Ectodermal cell (in vitro differentiated cells): ENCODE data around the gene PRICKLE1.
"Not testable (repeated sequence)": the region's sequence is repeated elsewhere in the genome, so short reads cannot be mapped to it uniquely, and the experiment has no call there.

Source experiments
- H3K27ac ChIP-seq: 2 replicates; pipeline ENCODE4 v1.7.0; 2013; ENCODE audit warnings: mild to moderate bottlenecking, low read depth, low read length; ENCODE audit not compliant: insufficient read depth, poor library complexity, severe bottlenecking
- H3K27me3 ChIP-seq: 2 replicates; pipeline ENCODE4 v1.7.0; 2013; ENCODE audit warnings: mild to moderate bottlenecking, low read length; ENCODE audit not compliant: insufficient read depth, control insufficient read depth, poor library complexity, severe bottlenecking
- H3K36me3 ChIP-seq: one replicate; pipeline ENCODE4 v1.7.0; 2013; ENCODE audit warnings: low read length; ENCODE audit not compliant: control insufficient read depth, insufficient read depth
- H3K4me1 ChIP-seq: one replicate; pipeline ENCODE4 v1.7.0; 2013; ENCODE audit warnings: low read length; ENCODE audit not compliant: control insufficient read depth, insufficient read depth
- H3K4me3 ChIP-seq: 2 replicates; pipeline ENCODE4 v1.7.0; 2013; ENCODE audit warnings: low read depth, low read length, control low read depth; ENCODE audit not compliant: insufficient read depth
- H3K9me3 ChIP-seq: 2 replicates; pipeline ENCODE4 v1.7.0; 2013; ENCODE audit warnings: mild to moderate bottlenecking, low read length, moderate library complexity; ENCODE audit not compliant: control insufficient read depth
- WGBS, 2 experiments: methylation state at CpG; one replicate each; pipeline ENCODE4 v1.1.7; 2013; ENCODE audit warnings: missing lambda C conversion rate in 2 of 2; 5-methylcytosine and 5-hydroxymethylcytosine counted together

Gene PRICKLE1

GRCh38 chr12:42560977-42561376 lies 28.6 kb downstream of the PRICKLE1 start:
- H3K27ac ChIP-seq, result no peak overlapping the region
- H3K36me3 ChIP-seq, result no peaks in the 10 kb centered on the region
- no peaks in the 10 kb centered on the region for H3K27me3 ChIP-seq
- 100% methylated on average over 1 of the region's 1 CpG for WGBS, 2 experiments
- no peak overlapping the region for H3K4me3 ChIP-seq
- H3K9me3 ChIP-seq, result no peaks in the 10 kb centered on the region
- no peaks in the 10 kb centered on the region for H3K4me1 ChIP-seq

- H3K4me3 ChIP-seq, result no peak overlapping the region
- no peaks in the 10 kb centered on the region for H3K36me3 ChIP-seq
- no peaks in the 10 kb centered on the region for H3K4me1 ChIP-seq
- no peak overlapping the region for H3K27ac ChIP-seq
- H3K27me3 ChIP-seq, result peaks cover 12% of the 10 kb centered on the region
- H3K9me3 ChIP-seq, result no peaks in the 10 kb centered on the region
- 89 to 91% methylated on average over 3 of the region's 3 CpGs for WGBS, 2 experiments
Observed at GRCh38 chr12:42557586-42558172, 31.9 kb downstream of the PRICKLE1 start.

DNA sequence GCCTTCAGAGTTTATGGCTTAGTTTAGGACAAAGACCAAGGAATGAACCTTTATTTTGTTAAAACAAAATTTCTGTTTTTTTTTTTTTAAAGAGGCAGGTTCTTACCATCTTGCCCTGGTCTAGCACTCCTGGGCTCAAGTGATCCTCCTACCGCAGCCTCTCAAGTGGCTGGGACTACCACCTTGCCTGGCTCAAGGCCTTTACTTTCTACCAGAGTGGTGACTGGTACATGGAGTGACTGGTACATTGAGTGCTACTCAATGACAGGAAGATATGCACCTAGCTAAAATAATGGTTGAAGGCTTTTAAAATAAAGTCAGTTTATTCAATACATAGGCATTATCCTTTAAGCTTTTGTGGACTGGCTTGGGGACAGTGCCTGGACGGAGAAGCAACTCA lies 32.6 kb downstream of the PRICKLE1 start:
- H3K9me3 ChIP-seq, result no peaks in the 10 kb centered on the region
- 83 to 87% methylated on average over 2 of the region's 2 CpGs for WGBS, 2 experiments
- no peaks in the 10 kb centered on the region for H3K36me3 ChIP-seq
- no peak overlapping the region for H3K4me3 ChIP-seq
- no peaks in the 10 kb centered on the region for H3K4me1 ChIP-seq
- H3K27me3 ChIP-seq, result peaks cover 20% of the 10 kb centered on the region
- H3K27ac ChIP-seq, result no peak overlapping the region

- Histone ChIP-seq H3K36me3 (no peaks in the 10 kb centered on the region), H3K4me1 (no peaks in the 10 kb centered on the region), H3K27me3 (peaks cover 32% of the 10 kb centered on the region), H3K9me3 (no peaks in the 10 kb centered on the region), H3K27ac (no peak overlapping the region), H3K4me3 (peak overlapping the region; percentile 20)
- 8 to 9% methylated on average over 17 of the region's 17 CpGs for WGBS, 2 experiments
Observed at GRCh38 chr12:42552822-42553221, 36.7 kb downstream of the PRICKLE1 start.

- H3K36me3 ChIP-seq, result no peaks in the 10 kb centered on the region
- no peak overlapping the region for H3K4me3 ChIP-seq
- peaks cover 32% of the 10 kb centered on the region for H3K27me3 ChIP-seq
- no peaks in the 10 kb centered on the region for H3K4me1 ChIP-seq
- H3K9me3 ChIP-seq, result no peaks in the 10 kb centered on the region
- H3K27ac ChIP-seq, result no peak overlapping the region
Observed at GRCh38 chr12:42550800-42551199, 38.7 kb downstream of the PRICKLE1 start.

GRCh38 chr12:42546709-42547108 lies 42.8 kb downstream of the PRICKLE1 start:
- Histone ChIP-seq H3K36me3 (no peaks in the 10 kb centered on the region), H3K9me3 (no peaks in the 10 kb centered on the region), H3K4me1 (no peaks in the 10 kb centered on the region), H3K27ac (no peak overlapping the region), H3K4me3 (no peak overlapping the region), H3K27me3 (peaks cover 10% of the 10 kb centered on the region)
- 92 to 96% methylated on average over 2 of the region's 2 CpGs for WGBS, 2 experiments

DNA sequence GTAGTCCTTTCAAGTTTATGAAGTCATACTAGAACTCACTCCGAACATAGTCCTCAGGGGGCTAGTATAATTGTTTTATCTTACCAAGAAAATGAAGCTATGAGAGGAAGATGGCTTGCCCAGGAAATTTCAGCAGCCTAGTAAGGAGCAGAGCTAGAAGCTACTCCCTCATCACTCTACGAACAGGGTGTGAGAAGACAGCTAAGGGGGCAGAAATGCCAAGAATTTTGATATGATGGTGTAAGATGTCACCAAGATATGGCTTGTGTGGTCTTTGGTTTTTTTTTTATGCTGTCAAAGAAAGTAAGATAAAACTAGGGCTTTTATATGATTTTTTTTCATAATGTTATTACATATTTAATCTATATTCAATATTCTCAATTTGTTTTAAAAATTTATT lies 47.6 kb downstream of the PRICKLE1 start:
- Histone ChIP-seq H3K36me3 (no peaks in the 10 kb centered on the region), H3K27ac (no peak overlapping the region), H3K27me3 (no peaks in the 10 kb centered on the region), H3K4me3 (no peak overlapping the region), H3K9me3 (no peaks in the 10 kb centered on the region), H3K4me1 (no peaks in the 10 kb centered on the region)
- 95 to 100% methylated on average over 2 of the region's 2 CpGs for WGBS, 2 experiments

- H3K4me1 ChIP-seq, H3K27ac ChIP-seq, H3K9me3 ChIP-seq, H3K4me3 ChIP-seq, H3K27me3 ChIP-seq, H3K36me3 ChIP-seq: not testable (repeated sequence)
- WGBS, 2 experiments, result 65 to 71% methylated on average over 2 of the region's 2 CpGs
Observed at GRCh38 chr12:42541308-42541707, 48.2 kb downstream of the PRICKLE1 start.

DNA sequence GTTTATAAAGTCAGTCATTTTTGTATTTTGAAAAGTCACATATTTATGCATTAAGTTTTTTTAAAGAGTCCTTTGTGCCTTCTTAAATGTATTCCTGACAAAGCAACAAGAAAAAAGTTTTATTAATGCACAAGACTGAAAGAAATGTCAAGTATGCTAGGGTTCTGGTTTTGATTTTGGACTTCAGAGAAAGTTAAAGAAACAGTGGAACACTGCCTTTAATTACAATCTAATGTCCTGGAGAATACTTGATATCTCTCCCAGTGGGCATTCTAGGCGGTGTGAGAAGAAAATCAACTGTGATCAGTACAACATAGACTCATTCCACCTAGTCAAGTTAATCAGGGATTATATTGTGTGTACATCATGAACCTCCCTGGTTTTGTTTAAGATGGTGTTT lies 49.9 kb downstream of the PRICKLE1 start:
- H3K27me3 ChIP-seq, result no peaks in the 10 kb centered on the region
- H3K4me3 ChIP-seq, result no peak overlapping the region
- WGBS, 2 experiments, result 100% methylated on average over 1 of the region's 1 CpG
- H3K9me3 ChIP-seq, result no peaks in the 10 kb centered on the region
- no peaks in the 10 kb centered on the region for H3K4me1 ChIP-seq
- H3K36me3 ChIP-seq, result no peaks in the 10 kb centered on the region
- no peak overlapping the region for H3K27ac ChIP-seq

- no peaks in the 10 kb centered on the region for H3K4me1 ChIP-seq
- no peaks in the 10 kb centered on the region for H3K9me3 ChIP-seq
- no peak overlapping the region for H3K27ac ChIP-seq
- no peaks in the 10 kb centered on the region for H3K27me3 ChIP-seq
- no peaks in the 10 kb centered on the region for H3K36me3 ChIP-seq
- 50 to 62% methylated on average over 2 to 3 of the region's 3 CpGs for WGBS, 2 experiments
- H3K4me3 ChIP-seq, result no peak overlapping the region
Observed at GRCh38 chr12:42538203-42538602, 51.3 kb downstream of the PRICKLE1 start.
